Globus pallidus (tissue), 1 donor: ENCODE measurements around the gene STX10.
"Not testable (repeated sequence)": the region's sequence is repeated elsewhere in the genome, so short reads cannot be mapped to it uniquely, and the experiment has no call there.

Experiments
- DNase-seq: peaks from one replicate; pipeline ENCODE4 v3.0.0-alpha.2; 2015; ENCODE audit warnings: low spot score

Gene STX10

GRCh38 chr19:13164343-13165161, 14.4 kb upstream of the STX10 start:
- DNase-seq = peak; percentile 35

GRCh38 chr19:13163609-13164342, 13.6 kb upstream of the STX10 start:
- DNase-seq = peak; percentile 51

- DNase-seq = peak; percentile 89
These were observed 12.8 kb upstream of the STX10 start for GRCh38 chr19:13162724-13163608.

GRCh38 chr19:13160557-13160956, 10.4 kb upstream of the STX10 start:
- no peak for DNase-seq

GRCh38 chr19:13159713-13160112, 9.5 kb upstream of the STX10 start:
- no peak for DNase-seq

GRCh38 chr19:13155472-13156359, 5.5 kb upstream of the STX10 start:
- peak; percentile 22 for DNase-seq

GRCh38 chr19:13154911-13155471, 4.8 kb upstream of the STX10 start:
- peak; percentile 48 for DNase-seq

GRCh38 chr19:13154241-13154778, 4.1 kb upstream of the STX10 start:
- peak; percentile 56 for DNase-seq

GRCh38 chr19:13153569-13154240, 3.5 kb upstream of the STX10 start:
- no peak for DNase-seq

GRCh38 chr19:13152974-13153568, 2.9 kb upstream of the STX10 start:
- DNase-seq = peak; percentile 95

- DNase-seq = no peak
These were observed 2.3 kb upstream of the STX10 start for GRCh38 chr19:13152356-13152973.

- DNase-seq = peak; percentile 98
These were observed 1.6 kb upstream of the STX10 start for GRCh38 chr19:13151605-13152355.

- DNase-seq = no peak
These were observed 893 bp upstream of the STX10 start for GRCh38 chr19:13150931-13151604.

- no peak for DNase-seq
These were observed 468 bp downstream of the STX10 start for GRCh38 chr19:13149628-13150186.

GRCh38 chr19:13149173-13149627, 975 bp downstream of the STX10 start:
- DNase-seq = not testable (repeated sequence)

GRCh38 chr19:13146763-13147563, 3.2 kb downstream of the STX10 start:
- no peak for DNase-seq
